Measurements from ENCODE around the gene C12orf43.

The C12orf43 gene

GRCh38 chr12:121026274-121027045, 10.2 kb upstream of the C12orf43 start:
- no peak for DNase-seq

- DNase-seq, result no peak
Measured at GRCh38 chr12:121025442-121026226, 9.3 kb upstream of the C12orf43 start.

- DNase-seq, result no peak
Measured at GRCh38 chr12:121023799-121024198, 7.5 kb upstream of the C12orf43 start.

- no peak for DNase-seq
Measured at GRCh38 chr12:121022713-121023112, 6.4 kb upstream of the C12orf43 start.

GRCh38 chr12:121021754-121022153, 5.5 kb upstream of the C12orf43 start:
- no peak for DNase-seq

- DNase-seq, result no peak
Measured at GRCh38 chr12:121018860-121019617, 2.8 kb upstream of the C12orf43 start.

GRCh38 chr12:121017966-121018491, 1.7 kb upstream of the C12orf43 start:
- no peak for DNase-seq

- DNase-seq, result no peak
Measured at GRCh38 chr12:121013715-121014114, 2.6 kb downstream of the C12orf43 start.

- DNase-seq, result no peak
Measured at GRCh38 chr12:121011820-121012219, 4.5 kb downstream of the C12orf43 start.

- DNase-seq, result no peak
Measured at GRCh38 chr12:121010860-121011259, 5.4 kb downstream of the C12orf43 start.

GRCh38 chr12:121009741-121010140, 6.5 kb downstream of the C12orf43 start:
- DNase-seq, result no peak

- DNase-seq, result no peak
Measured at GRCh38 chr12:121008347-121009098, 7.8 kb downstream of the C12orf43 start.

GRCh38 chr12:121005346-121005815, 10.9 kb downstream of the C12orf43 start:
- DNase-seq, result peak; percentile 46

- DNase-seq, result no peak
Measured at GRCh38 chr12:121004253-121004815, 12.0 kb downstream of the C12orf43 start.

GRCh38 chr12:121003650-121004049, 12.6 kb downstream of the C12orf43 start:
- DNase-seq, result no peak

GRCh38 chr12:121001841-121002483, 14.3 kb downstream of the C12orf43 start:
- DNase-seq, result no peak

GRCh38 chr12:121001060-121001459, 15.2 kb downstream of the C12orf43 start:
- DNase-seq, result no peak

- DNase-seq, result no peak
Measured at GRCh38 chr12:121000530-121000929, 15.8 kb downstream of the C12orf43 start.

GRCh38 chr12:120999191-121000120, 16.8 kb downstream of the C12orf43 start:
- DNase-seq, result no peak

GRCh38 chr12:120998435-120998834, 17.9 kb downstream of the C12orf43 start:
- no peak for DNase-seq
